Epithelial cell of esophagus (primary cell): ENCODE results near the gene NEBL.

Source experiments
- DNase-seq: peaks from one replicate; pipeline ENCODE4 v3.0.0; 2010; ENCODE audit warnings: low read depth
- H3K4me3 ChIP-seq: 2 replicates; pipeline ENCODE4 v1.5.1; 2011; ENCODE audit warnings: mild to moderate bottlenecking, low read length, control low read depth
- CTCF ChIP-seq: IDR thresholded peaks from 2 replicates; pipeline ENCODE4 v1.5.1; 2011; ENCODE audit warnings: low read depth, mild to moderate bottlenecking, low read length, control low read depth, inconsistent platforms; ENCODE audit not compliant: insufficient read depth; ENCODE audit errors: missing control alignments

The NEBL gene

GRCh38 chr10:20742737-20743541 lies 154.2 kb downstream of the NEBL start:
- TF ChIP-seq CTCF, result no peak
- DNase-seq, result no peak
- no peak overlapping the region for H3K4me3 ChIP-seq

- TF ChIP-seq CTCF, result no peak
- H3K4me3 ChIP-seq, result no peak overlapping the region
- DNase-seq, result no peak
Observed at GRCh38 chr10:20740120-20740519, 157.0 kb downstream of the NEBL start.

- no peak overlapping the region for H3K4me3 ChIP-seq
- no peak for DNase-seq
- no peak for TF ChIP-seq CTCF
Observed at GRCh38 chr10:20737107-20737506, 160.0 kb downstream of the NEBL start.
